Keratinocyte (primary cell): ENCODE results near the gene KRTAP5-2. TPM values are rescaled to one million over a fixed set of nuclear protein-coding genes. Genes with fewer than 3 reads are reported as not detected.

ENCODE experiments used
- DNase-seq: peaks from one replicate; pipeline ENCODE4 v3.0.0-alpha.2; 2011; ENCODE audit warnings: low read depth, missing footprints, low spot score
- FAIRE-seq: peaks from 2 replicates; lab custom pipeline; 2011; peaks lifted over from hg19 to GRCh38; lab: Jason Lieb, UNC
- H2AFZ ChIP-seq: 2 replicates; pipeline ENCODE4 v1.6.0; 2012; ENCODE audit warnings: low read length, control low read depth, inconsistent platforms; ENCODE audit not compliant: control insufficient read depth
- H3K27ac ChIP-seq: 2 replicates; pipeline ENCODE4 v1.5.1; 2011; ENCODE audit warnings: low read length; ENCODE audit not compliant: control insufficient read depth, insufficient read depth
- H3K27me3 ChIP-seq: 3 replicates; pipeline ENCODE4 v1.6.0; 2011; ENCODE audit warnings: low read length; ENCODE audit not compliant: control insufficient read depth, insufficient read depth; ENCODE audit errors: extremely low read depth
- H3K36me3 ChIP-seq, 2 experiments: 2 replicates in 1 of 2; 3 replicates in 1 of 2; pipeline ENCODE4 v1.5.1; 2011; ENCODE audit warnings: low read length in 2 of 2, mild to moderate bottlenecking in 1 of 2; ENCODE audit not compliant: control insufficient read depth in 2 of 2, insufficient read depth in 2 of 2; ENCODE audit errors: extremely low read depth in 1 of 2
- H3K4me1 ChIP-seq: 3 replicates; pipeline ENCODE4 v1.5.1; 2011; ENCODE audit warnings: low read length; ENCODE audit not compliant: control insufficient read depth, insufficient read depth; ENCODE audit errors: extremely low read depth
- H3K4me2 ChIP-seq: 3 replicates; pipeline ENCODE4 v1.6.0; 2011; ENCODE audit warnings: low read depth, low read length; ENCODE audit not compliant: control insufficient read depth, insufficient read depth; ENCODE audit errors: extremely low read depth
- H3K4me3 ChIP-seq, 3 experiments: fragments of 200-600 bp in 1 of 3; sonication (generic) in 1 of 3; 2 replicates in 2 of 3; 3 replicates in 1 of 3; pipeline ENCODE4 v1.5.1; 2011 to 2016; ENCODE audit warnings: low read length in 3 of 3, mild to moderate bottlenecking in 3 of 3, control low read depth in 2 of 3, inconsistent platforms in 1 of 3, low read depth in 1 of 3, mixed read lengths in 1 of 3, mixed run types in 1 of 3, moderate library complexity in 1 of 3; ENCODE audit not compliant: control insufficient read depth in 2 of 3, insufficient read depth in 2 of 3; ENCODE audit errors: extremely low read depth in 1 of 3
- H3K79me2 ChIP-seq: 2 replicates; pipeline ENCODE4 v1.6.0; 2012; ENCODE audit warnings: low read length; ENCODE audit not compliant: control insufficient read depth, insufficient read depth
- H3K9ac ChIP-seq: 3 replicates; pipeline ENCODE4 v1.6.0; 2011; ENCODE audit warnings: low read length; ENCODE audit not compliant: control insufficient read depth, insufficient read depth; ENCODE audit errors: extremely low read depth
- H3K9me1 ChIP-seq: 3 replicates; pipeline ENCODE4 v1.6.0; 2011; ENCODE audit warnings: low read length; ENCODE audit not compliant: control insufficient read depth, insufficient read depth; ENCODE audit errors: extremely low read depth
- H3K9me3 ChIP-seq: 2 replicates; pipeline ENCODE4 v1.5.1; 2012; ENCODE audit warnings: low read depth, low read length; ENCODE audit not compliant: control insufficient read depth
- H4K20me1 ChIP-seq: 3 replicates; pipeline ENCODE4 v1.6.0; 2011; ENCODE audit warnings: low read length; ENCODE audit not compliant: control insufficient read depth, insufficient read depth; ENCODE audit errors: extremely low read depth
- CTCF ChIP-seq, 3 experiments: IDR thresholded peaks in 1 of 3; conservative IDR thresholded peaks in 1 of 3; optimal IDR thresholded peaks in 1 of 3; 2 replicates in 2 of 3; 3 replicates in 1 of 3; pipeline versions ENCODE3 to v1.5.1; 2011; ENCODE audit warnings: low read length in 3 of 3, mild to moderate bottlenecking in 3 of 3, moderate library complexity in 2 of 3, control low read depth in 1 of 3, inconsistent platforms in 1 of 3; ENCODE audit not compliant: insufficient read depth in 2 of 3; ENCODE audit errors: extremely low read depth in 1 of 3
- EZH2 ChIP-seq: IDR thresholded peaks from one replicate; pipeline ENCODE4 v1.6.1; 2012; ENCODE audit warnings: inconsistent platforms, mild to moderate bottlenecking, low read length, moderate library complexity
- dilution Hi-C: fragments of 300-500 bp; cut with MboI; formaldehyde crosslinking; loops from one replicate; pipeline ENCODE4 v1.7.0; 2020; ENCODE audit warnings: low sequenced_read_pairs; ENCODE audit not compliant: extremely low pct_ligation_motif_present
- polyA plus RNA-seq, 5 experiments: library from polyadenylated mRNA; depleted of rRNA in 3 of 5; stranded (reverse) in 3 of 5; stranded (forward) in 1 of 5; unstranded in 1 of 5; fragments of >200 nt; gene quantifications; 1 replicate in 1 of 5; 2 replicates in 3 of 5; 3 replicates in 1 of 5; pipeline versions ENCODE4 v1.2.1 to v1.2.3, GENCODE V29; 2011 to 2012; ENCODE audit warnings: missing spikeins in 2 of 5, low read depth in 1 of 5, low replicate concordance in 1 of 5

The KRTAP5-2 gene
- polyA plus RNA-seq, 1 donor (not counting 4 experiments of a cell fraction or from before 2014, with no cell fraction given): not detected

- H3K36me3 ChIP-seq: no peaks in the 10 kb centered on the region
- no peaks in the 10 kb centered on the region for H4K20me1 ChIP-seq
- no peak overlapping the region for H3K4me2 ChIP-seq
- dilution Hi-C loops: no loop called here
- FAIRE-seq (no peak), DNase-seq (no peak)
- H3K79me2 ChIP-seq: no peaks in the 10 kb centered on the region
- H3K9me3 ChIP-seq: peaks cover 4% of the 10 kb centered on the region
- peaks cover 32% of the 10 kb centered on the region for H3K27me3 ChIP-seq
- H3K4me1 ChIP-seq: no peaks in the 10 kb centered on the region
- no peak overlapping the region for H3K9ac ChIP-seq
- H2AFZ ChIP-seq: no peak overlapping the region
- H3K4me3 ChIP-seq: no peak overlapping the region
- no peak overlapping the region for H3K27ac ChIP-seq
- no peaks in the 10 kb centered on the region for H3K9me1 ChIP-seq
- TF ChIP-seq EZH2: no peak
- TF ChIP-seq CTCF (optimal IDR thresholded peaks at IDR 0.05 in 1 of 3, IDR thresholded peaks at IDR 0.05 in 1 of 3, conservative IDR thresholded peaks at IDR 0.05 in 1 of 3; ENCODE audit: extremely low read depth in 1 of 3, insufficient read depth in 2 of 3, low read length in 3 of 3): no peak
These were observed 23.2 kb downstream of the KRTAP5-2 start for GRCh38 chr11:1574933-1575242.

GRCh38 chr11:1574238-1574932 is 23.7 kb downstream of the KRTAP5-2 start:
- H3K4me1 ChIP-seq: no peaks in the 10 kb centered on the region
- H3K79me2 ChIP-seq: no peaks in the 10 kb centered on the region
- H3K27me3 ChIP-seq: peaks cover 36% of the 10 kb centered on the region
- H4K20me1 ChIP-seq: no peaks in the 10 kb centered on the region
- H3K9ac ChIP-seq: no peak overlapping the region
- dilution Hi-C loops: no loop called here
- TF ChIP-seq EZH2 (peak; percentile 18), CTCF (optimal IDR thresholded peaks at IDR 0.05 in 1 of 3, IDR thresholded peaks at IDR 0.05 in 1 of 3, conservative IDR thresholded peaks at IDR 0.05 in 1 of 3; ENCODE audit: extremely low read depth in 1 of 3, insufficient read depth in 2 of 3, low read length in 3 of 3) (peak; percentile 69 to 87 (median 71))
- H3K4me3 ChIP-seq: peak overlapping the region in 1 of 3 experiments; percentile 26
- H3K9me3 ChIP-seq: peaks cover 4% of the 10 kb centered on the region
- H3K36me3 ChIP-seq: no peaks in the 10 kb centered on the region
- FAIRE-seq (no peak), DNase-seq (no peak)
- H3K27ac ChIP-seq: no peak overlapping the region
- no peaks in the 10 kb centered on the region for H3K9me1 ChIP-seq
- H2AFZ ChIP-seq: no peak overlapping the region
- peak overlapping the region; percentile 37 for H3K4me2 ChIP-seq
